Stimulated activated CD8-positive, alpha-beta memory T cell treated with anti-CD3 and anti-CD28 coated beads, Interleukin-12 subunit alpha, Interleukin-12 subunit beta, amount 100 ng/mL, for 1 hour (primary cell): ENCODE results near the gene PHKA1.
"Not testable (repeated sequence)": the region's sequence is repeated elsewhere in the genome, so short reads cannot be mapped to it uniquely, and the experiment has no call there.

ENCODE experiments used
- DNase-seq: peaks from one replicate; pipeline ENCODE4 v3.0.0-alpha.2; 2020; ENCODE audit warnings: low read depth

The PHKA1 gene

DNA sequence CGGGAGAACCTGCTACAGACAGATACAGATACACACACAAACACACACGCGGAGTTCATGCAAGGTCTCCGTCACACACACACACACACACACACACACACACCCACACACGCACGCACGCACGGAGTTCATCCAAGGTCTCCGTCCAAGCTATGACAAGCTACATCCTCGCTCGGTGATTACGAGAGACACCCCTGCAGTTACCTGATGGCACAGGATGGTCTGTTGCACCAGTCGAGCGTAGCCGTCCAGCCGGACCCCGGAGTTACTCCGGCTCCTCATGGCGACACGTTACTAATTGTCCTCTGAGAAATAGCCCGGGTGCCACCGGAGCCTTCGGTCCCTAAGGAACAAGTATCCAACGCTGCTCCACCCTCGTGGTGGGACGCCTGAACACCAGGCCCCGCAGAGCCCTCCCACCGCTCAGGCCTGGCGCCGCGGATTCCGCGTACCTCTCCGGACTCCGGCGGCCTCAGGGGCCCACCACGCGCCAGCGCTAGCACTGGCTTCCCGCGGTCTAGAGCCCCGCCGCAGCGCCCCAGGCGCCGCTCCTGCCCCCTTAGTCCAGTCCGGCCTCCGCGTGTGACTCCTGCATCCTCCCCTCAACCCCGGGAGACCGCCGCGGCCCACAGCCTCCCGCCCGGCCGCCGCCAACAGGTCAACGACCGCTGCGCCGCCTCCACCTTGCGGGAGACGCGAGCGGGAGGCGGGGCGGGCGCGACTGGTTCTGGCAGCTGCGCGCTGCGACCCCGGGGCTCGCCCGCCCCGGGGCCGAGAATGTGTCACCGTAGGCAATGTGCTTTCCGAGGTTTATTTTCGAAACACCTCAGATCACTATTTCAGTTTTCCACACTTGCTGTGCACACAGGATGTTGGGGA, at the start of gene PHKA1:
Gene PHKA1, minus strand, starts transcription at position 708 of the 879 bp plus-strand sequence. Its CDS starts 426 bp downstream, at position 282.
- DNase-seq = not testable (repeated sequence)

DNA sequence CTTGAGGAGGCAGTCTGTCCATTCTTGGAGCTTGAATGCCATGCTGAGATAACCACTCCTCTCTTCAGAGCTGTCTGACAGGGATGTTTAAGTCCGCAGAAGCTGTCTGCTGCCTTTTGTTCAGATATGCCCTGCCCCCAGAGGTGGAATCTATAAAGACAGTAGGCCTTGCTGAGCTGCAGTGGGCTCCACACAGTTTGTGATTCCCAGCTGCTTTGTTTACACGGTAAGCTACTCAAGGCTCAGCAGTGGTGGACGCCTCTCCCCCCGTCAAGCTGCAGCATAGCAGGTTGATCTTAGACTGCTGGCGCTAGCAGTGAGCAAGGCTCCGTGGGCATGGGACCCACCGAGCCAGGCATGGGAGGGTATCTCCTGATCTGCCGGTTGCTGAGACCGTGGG, 46.3 kb upstream of the PHKA1 start:
- DNase-seq = not testable (repeated sequence)

DNA sequence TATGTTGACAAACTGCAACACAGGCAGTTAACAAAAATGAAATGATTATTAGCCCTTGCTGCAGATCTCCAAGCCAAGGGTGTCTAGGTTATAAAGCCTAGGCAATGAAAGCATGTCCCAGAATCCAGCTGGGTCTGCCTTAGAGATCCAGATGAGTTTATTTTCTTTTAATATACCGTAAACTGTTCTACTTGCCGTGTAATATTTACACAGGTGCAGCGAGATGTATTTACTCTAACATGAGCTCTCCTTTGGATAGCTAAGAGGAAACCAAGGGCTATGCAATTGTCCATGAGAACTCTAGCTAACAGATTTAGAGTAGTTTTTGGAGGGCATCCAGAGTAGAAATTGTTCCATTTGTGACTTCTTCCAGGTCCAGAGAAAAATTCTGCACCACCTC, 34.4 kb upstream of the PHKA1 start:
- not testable (repeated sequence) for DNase-seq

DNA sequence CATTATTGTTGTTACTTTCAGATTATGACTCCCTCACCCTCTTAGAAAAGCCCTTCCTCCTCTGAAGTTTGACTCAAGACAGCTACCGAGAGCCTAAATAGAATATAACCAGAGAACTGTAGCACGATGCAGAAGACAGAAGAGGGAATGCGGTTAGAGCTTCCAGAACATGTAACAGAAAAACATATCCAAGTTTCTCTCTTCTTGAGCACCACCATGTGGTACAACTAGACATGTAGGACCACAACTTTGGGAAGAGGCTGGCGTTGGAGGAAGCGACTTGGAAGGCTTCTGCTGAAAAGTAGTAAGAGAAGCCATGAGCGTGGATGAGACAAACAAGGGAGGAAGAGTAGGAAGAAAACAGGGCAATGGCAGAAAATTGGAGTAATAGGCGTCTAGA, 31.4 kb upstream of the PHKA1 start:
- not testable (repeated sequence) for DNase-seq

DNA sequence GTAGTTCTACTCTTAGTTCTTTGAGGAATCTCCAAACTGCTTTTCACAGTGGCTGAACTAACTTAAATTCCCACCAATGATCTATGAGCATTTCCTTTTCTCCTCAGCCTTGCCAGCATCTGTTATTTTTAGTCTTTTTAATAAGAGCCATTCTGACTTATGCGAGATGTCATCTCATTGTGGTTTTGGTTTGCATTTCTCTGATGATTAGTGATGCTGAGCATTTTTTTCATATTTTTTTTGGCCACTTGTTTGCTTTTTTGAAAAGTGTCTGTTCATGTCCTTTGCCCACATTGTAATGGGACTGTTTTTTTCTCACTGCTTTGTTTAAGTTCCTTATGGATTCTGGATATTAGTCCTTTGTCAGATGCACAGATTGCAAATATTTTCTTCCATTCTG, 21.5 kb upstream of the PHKA1 start:
- DNase-seq = no peak

DNA sequence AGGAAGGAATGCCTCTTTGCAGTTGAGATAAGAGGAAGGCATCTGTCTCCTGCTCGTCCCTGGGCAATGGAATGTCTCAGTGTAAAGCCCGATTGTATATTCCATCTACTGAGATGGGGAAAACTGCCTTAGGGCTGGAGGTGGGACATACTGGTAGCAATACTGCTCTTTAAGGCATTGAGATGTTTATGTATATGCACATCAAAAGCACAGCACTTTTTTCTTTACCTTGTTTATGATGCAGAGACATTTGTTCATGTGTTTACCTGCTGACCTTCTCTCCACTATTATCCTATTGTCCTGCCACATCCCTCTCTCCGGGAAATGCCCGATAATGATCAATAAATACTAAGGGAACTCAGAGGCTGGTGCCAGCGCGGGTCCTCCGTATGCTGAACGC, 19.5 kb upstream of the PHKA1 start:
- not testable (repeated sequence) for DNase-seq

DNA sequence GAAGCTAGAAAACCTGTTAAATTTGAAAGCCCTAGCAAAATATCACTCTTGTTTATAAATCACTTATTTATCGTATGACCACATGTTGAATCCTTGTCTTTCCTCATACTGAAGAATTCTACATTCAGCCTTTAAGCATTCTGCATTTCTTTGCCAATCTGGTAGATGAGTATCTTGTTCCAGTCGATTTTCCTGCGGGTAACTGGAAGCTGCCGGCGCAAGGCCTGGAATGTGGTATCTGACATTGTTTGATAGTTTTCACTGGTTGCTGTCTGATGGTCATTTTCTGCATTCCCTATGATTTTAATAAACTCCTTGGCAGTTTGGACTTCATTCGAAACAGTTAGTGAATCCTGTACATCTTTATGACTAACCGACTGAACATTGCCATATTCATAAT, 13.7 kb upstream of the PHKA1 start:
- no peak for DNase-seq

DNA sequence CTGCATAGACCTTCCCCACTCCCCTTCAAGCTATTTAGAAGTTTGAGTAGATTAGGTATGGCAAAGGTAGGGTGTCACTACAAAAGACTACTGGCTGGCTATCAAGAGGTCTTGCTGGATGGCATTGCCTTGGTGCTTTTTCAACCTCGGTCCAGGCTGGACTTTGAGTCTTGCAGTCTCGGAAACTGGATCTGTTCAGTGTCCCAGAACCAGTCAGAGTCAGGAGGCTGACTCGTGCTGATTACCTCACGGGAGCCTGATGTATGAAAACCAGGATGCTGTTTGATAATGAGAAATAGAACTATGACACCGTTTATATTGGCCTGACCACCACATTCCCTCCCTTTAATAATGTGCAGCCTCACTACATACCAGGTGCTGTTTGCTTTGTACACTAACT, 2.7 kb upstream of the PHKA1 start:
- DNase-seq = no peak

DNA sequence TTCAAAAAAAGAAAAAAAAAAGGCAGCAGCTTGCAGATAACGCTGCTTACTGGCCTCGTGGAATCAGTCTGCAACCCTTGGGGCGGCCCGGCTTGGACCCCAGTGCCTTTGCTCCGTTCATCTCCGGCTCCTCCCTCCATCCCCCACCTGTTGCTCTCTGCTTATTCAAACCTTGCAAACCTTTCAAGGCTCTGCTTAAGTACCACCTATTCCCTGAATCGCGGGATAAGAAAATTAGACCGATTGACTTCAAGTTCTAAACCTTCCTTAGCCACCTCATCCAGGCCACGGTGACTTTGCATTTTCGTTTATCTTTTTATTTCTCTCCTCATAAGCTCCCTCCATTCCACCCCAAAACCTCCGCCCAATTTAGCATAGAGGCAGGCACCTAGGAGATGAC, 1.4 kb upstream of the PHKA1 start:
- DNase-seq = no peak

DNA sequence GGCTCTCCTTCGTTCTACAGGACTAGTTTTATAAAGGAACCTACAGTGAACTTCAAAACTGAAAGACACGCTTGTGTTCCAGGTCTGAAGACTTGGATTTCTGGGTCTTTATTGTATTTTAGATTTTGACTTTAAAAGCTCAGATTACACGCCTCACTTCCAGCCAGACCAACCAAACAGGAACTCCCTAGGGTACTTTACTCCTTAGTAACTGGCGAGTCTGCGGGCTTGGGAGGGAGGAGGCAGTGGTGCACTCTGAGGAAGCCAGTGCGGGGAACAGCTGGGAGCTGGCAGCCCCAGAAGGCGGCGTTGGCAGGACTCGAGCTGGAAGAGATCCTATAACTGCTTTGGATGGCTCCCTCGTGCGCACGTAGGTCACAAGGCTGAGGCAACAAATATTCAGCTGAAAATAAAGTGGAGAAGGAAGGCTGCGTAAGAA, 391 bp upstream of the PHKA1 start:
- no peak for DNase-seq

DNA sequence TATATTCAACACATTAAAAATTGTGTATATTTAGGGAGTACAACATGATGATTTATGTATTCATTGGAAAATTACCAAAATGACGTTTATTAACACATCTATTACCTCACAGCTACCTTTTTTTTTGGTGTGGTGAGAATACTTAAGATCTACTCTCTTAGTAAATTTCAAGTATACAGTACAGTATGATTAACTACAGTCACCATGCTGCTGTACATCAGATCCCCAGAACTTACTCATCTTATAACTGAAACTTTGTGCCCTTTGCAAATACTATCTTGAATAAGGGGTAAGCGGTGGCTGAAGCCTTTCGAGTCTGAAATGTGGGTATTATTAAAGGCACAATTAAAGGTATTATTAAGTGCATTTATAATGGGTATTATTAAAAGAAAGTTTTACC, 976 bp downstream of the PHKA1 start:
- no peak for DNase-seq

DNA sequence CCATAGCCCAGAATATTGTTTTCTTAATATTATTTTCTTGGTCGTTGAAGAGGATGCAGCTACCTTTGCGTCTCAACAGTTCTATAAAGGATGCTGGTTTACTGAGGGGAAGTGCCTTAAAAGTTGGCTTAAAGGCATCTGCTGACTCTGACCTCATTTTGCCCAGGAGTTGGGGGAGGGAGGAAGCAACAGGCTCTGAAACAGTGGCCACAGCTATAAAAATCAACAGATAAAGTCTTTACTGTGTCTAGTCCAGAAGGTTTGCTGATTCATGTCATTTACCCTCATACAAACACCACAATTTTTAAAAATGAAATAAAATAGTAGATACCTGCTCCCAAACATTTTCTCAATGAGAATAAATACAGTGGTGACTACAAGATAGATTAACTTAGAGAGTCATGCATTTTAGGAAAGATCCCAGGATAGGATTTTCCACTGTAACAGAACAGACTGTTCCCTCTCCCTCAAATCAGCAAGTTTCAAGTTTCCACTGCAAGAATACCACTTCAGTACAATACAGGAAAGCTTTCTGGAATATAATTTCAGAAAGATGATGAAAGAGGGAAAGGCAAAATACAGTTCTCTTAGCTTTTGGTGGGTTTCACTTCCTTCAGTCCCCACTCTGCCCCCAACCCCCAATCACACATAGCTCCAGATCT, 1.9 kb downstream of the PHKA1 start:
- DNase-seq = no peak

DNA sequence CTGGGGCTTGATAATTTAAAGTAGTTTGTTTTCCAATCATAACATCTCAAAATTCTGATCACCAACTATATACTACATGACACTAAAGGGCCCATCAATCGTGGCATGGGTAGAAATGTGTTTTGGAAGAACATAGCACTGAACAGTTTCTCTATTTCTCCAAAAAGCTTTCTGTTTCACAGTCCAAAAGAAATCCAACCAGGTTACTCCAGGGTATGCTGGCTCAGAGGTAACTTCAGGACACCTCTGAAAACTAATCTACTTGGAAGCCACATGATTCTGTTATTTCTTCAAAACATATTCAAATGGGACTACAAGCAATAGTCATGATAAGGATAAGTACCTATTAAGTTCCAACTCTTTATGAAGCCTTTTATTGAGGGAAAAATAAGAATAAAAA, 8.3 kb downstream of the PHKA1 start:
- DNase-seq = no peak

DNA sequence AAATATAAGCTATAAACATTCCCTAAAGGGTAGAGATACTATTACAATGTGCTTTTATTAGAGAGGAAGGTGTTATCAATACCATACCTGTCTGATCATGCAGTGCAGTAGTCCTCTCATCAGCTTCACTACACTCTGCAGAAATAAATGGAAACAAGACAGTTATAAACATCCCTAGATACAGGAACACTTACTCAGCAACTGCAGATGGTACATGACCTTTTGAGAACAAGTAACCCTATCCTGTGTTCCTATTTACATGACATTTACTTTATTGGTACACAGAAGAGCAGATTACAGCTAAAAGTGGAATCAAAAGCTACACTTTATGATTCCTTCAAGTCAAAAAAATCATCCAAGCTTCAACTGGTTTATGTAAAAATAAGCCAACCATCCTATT, 9.0 kb downstream of the PHKA1 start:
- no peak for DNase-seq

DNA sequence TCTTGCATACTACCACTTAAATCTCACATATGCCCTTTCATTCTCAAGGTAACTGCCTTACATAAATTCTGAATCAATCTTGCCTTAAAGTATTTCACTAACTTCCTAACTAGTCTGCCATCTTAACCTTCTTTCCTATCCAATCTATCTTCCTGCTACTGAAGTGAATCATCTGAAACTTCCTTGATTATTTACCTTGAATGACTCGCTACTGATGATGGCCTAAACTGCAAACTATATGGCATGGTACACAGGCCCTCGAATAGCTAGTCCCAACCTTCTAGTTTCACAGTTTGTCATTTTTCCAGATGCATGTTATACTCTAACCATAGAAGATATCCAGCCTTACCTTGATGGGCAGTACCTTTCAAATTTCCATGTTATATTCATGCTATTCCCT, 19.9 kb downstream of the PHKA1 start:
- no peak for DNase-seq

DNA sequence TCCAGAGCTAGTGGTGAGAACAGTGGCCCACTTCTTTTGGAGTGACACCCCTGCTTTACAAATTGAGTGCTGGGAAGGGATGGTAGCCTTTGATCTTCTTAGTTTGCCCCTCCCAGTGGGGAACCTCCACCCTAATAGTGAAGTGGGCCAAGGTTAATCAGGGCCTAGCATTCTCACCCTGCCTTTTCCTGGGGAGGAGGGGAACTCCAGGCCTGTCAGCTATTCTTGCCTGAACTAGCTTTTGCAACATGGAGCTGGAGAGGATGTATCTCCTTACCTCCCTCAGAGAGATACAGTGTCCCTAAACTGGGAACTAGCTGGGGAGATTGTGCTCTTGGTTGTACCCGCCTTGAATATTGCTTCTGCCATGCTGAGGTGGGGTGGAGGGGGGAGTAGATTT, 20.6 kb downstream of the PHKA1 start:
- no peak for DNase-seq

DNA sequence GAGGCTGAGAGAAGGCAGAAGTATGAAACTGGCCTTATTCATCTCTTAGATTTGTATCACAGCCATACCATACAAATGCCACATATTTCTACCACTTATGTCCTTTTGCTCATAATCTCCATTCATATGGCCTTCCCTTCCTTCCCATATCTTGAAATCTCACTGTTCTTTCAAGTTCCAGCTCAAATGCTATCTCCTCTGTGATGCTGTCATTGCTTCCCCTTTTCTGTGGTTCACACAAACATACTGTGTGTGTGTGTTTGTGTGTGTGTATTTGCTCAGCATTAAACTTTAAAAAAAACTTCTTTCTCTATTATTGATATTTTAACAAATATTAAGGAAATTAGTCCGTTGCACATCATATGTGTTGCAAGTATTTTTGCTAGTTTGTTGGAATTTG, 26.7 kb downstream of the PHKA1 start:
- no peak for DNase-seq

DNA sequence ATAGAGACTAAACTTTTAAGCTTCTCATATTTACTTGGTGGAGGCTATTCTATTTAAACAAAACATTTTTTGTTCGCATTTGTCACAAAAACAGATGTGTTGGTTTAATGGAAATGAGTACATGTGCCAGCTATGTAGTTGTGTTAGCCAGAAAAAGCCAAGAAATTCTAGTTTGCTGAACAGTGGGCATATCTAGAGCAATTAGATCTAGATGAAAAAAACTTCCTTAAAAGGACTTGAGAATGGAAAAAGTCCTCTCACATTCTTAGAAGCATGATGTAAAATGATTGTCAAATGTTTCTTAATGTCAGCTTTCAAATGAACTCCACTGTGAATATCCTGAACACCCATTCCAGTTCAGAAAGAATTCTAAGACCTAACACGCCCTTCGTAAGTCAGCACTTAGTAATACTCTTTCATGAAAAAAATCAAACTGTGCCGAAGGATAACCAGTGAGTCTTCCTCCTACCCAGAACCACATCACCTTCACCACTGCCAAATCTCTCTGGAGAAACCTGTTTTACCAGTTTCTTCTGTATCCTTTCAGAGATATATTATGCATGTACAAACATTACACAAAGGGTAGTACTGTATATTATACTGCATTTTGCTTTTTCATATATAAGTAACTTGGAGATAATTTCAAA, 28.2 kb downstream of the PHKA1 start:
- DNase-seq = no peak

DNA sequence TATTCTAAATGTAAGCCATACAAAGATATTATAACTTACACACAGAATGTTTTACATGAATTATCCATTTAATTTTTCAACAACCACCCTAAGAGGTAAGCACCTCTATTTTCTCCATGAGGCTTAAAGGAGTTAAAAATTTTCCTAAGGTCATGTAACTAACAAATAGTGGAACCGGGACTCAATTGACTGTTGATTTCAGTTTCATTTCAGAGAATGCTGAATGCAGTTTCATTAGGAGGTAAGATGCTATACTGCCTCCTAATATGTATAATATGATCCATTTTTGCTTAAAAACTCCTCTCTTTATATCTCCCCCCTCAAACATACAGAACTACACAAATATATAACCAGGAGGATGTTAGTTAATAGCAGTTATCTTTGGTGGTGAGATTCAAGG, 29.1 kb downstream of the PHKA1 start:
- DNase-seq = no peak

DNA sequence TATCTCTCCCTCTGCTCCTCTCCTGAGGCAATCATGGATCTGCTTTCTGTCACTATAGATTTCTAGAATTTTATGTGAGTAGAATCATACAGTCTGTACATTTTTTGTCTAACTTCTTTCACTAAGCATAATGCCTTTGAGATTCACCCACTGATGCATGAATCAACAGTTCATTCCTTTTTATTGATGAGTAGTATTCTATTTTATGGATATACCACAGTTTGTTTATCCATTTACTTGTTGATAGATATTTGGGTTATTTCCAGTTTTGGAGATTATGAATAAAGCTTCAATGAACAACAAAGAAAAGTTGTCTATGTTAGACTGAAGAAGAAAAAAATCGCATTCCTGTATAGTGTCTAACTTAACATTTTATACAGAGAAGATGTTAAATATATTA, 30.5 kb downstream of the PHKA1 start:
- no peak for DNase-seq

DNA sequence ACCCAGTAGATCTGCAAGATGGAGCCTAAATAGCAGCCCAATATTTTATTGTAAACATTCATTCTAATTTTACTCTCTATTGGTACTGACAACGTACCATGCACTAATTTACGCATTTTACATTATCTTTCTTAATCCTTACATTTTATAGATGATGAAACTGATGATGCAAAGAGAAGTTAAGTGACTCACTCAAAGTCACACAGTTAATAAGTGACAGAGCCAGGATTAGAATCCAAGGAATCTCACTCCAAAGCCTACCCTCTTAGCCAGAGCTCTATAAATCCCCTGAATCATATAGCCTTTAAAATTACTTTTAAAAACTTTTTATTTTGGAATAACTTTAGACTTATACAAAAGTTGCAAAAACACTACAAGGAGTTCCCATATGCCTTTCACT, 37.6 kb downstream of the PHKA1 start:
- DNase-seq = no peak

DNA sequence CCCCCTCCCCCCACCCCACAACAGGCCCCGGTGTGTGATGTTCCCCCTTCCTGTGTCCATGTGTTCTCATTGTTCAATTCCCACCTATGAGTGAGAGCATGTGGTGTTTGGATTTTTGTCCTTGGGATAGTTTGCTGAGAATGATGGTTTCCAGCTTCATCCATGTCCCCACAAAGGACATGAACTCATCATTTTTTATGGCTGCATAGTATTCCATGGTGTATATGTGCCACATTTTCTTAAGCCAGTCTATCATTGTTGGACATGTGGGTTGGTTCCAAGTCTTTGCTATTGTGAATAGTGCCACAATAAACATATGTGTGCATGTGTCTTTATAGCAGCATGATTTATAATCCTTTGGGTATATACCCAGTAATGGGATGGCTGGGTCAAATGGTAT, 40.2 kb downstream of the PHKA1 start:
- not testable (repeated sequence) for DNase-seq

DNA sequence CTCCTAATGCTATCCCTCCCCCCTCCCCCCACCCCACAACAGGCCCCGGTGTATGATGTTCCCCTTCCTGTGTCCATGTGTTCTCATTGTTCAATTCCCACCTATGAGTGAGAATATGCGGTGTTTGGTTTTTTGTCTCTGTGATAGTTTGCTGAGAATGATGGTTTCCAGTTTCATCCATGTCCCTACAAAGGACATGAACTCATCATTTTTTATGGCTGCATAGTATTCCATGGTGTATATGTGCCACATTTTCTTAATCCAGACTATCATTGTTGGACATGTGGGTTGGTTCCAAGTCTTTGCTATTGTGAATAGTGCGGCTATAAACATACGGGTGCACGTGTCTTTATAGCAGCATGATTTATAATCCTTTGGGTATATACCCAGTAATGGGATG, 44.6 kb downstream of the PHKA1 start:
- not testable (repeated sequence) for DNase-seq
